GM19397 (cell line): ENCODE results near the gene LRRC25.
"Not testable (repeated sequence)": the region's sequence is repeated elsewhere in the genome, so short reads cannot be mapped to it uniquely, and the experiment has no call there.

Source experiments
- ATAC-seq: cut with Tn5 transposase; IDR thresholded peaks from one replicate; pipeline ENCODE4 v1.9.1; 2021; ENCODE audit warnings: mild to moderate bottlenecking, moderate library complexity; ENCODE audit not compliant: unreplicated experiment

The LRRC25 gene

DNA sequence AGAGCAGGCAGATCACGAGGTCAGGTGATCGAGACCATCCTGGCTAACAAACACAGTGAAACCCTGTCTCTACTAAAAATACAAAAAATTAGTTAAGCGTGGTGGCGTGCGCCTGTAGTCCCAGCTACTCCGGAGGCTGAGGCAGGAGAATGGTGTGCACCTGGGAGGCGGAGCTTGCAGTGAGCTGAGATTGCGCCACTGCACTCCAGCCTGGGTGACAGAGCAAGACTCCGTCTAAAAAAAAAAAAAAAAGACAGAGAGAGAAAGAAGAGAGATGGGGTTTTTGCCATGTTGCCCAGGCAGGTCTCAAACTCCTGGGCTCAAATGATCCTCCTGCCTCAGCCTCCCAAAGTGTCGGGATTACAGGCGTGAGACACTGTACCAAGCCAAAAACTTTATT is 8.3 kb upstream of the LRRC25 start:
- ATAC-seq: not testable (repeated sequence)

DNA sequence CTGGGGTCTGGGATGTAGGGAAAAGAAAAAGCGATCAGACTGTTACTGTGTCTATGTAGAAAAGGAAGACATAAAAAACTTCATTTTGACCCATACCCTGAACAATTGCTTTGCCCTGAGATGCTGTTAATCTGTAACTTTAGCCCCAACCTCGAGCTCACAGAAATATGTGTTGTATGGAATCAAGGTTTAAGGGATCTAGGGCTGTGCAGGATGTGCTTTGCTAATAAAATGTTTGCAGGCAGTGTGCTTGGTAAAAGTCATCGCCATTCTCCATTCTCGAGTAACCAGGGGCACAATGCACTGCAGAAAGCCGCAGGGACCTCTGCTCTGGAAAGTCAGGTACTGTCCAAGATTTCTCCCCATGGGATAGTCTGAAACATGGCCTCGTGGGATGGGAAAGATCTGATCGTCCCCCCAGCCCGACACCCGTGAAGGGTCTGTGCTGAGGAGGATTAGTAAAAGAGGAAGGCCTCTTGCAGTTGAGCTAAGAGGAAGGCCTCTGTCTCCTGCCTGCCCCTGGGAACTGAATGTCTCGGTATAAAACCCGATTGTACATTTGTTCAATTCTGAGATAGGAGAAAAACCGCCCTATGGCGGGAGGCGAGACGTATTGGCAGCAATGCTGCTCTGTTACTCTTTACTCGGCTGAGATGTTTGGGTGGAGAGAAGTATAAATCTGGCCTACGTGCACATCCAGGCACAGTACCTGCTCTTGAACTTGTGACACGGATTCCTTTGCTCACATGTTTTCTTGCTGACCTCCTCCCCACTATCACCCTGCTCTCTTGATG is 5.2 kb upstream of the LRRC25 start:
- not testable (repeated sequence) for ATAC-seq

DNA sequence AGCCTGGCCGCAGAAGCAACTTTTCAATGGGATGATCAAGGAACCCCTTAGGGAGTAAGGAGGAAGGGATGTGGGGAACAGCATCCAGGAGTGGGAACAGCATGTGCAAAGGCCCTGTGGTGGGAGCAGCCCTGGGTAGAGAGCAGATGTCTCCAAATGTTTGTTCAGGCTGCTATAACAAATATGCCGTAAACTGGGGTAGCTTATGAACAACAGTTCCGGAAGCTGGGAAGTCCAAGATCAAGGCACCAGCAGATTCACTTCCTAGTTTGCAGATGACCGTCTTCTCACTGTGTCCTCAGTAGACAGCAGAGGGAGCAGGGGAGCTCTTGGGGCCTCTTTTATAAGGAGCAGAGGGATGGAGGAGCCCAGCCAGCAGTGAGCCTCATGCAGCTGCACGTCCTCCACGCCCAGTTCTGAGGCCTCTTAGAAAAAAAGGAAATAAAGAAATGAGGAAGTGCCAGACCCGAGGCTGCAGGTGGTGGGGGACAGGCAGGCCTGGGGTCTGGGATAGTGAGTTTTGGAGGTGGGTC is 4.2 kb upstream of the LRRC25 start:
- no peak for ATAC-seq

DNA sequence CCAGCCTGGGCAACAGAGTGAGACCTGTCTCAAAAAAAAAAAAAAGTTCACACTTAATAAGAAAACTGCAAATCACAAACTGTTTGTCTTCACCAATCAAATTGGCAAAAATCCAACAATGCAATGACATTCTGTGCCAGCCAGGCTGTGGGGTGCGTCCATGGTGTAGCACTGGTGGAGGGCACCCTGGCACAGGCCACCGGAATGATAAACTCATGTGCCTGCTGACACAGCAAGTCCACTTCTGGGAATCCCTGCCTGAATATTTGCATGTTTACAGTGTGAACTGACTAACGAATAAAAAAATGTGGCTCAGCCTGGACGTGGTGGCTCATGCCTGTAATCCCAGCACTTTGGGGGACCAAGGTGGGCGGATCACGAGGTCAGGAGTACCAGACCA is 1.6 kb upstream of the LRRC25 start:
- ATAC-seq: no peak

DNA sequence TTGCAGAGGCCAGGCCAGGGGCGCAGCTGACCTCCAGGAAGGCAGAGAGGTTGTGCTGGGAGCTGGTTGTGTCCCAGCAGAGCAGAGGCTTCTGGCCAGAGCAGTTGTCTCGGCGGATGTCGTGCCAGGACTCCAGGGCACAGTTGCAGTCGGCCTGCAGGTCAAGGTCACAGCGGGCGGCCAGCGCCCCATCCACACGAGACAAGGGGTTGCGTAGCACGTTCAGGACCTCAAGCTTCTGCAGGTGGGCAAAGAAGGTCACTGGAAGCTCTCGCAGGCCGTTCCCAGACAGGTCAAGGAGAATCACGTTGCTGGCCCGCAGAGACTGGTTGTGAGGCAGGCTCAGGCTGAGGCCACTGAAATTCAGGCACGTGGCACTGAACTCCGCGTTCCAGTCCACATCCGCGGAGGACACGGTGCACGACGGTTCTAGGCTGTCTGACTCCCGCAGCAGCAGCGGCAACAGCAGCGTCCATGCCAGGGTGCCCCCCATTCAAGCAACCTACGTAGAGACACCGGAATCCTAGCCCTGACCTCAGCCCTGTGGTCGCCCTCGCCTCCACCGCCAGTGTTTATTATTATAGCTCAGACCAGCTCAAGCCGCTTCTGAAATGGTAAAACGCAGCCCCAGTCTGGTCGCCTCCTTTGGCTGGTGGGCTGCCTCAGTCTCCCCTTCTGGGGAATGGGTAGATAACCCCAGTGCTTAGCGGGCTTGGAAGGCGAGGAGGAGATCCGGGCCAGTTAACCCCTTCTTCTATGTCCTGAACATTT is 766 bp downstream of the LRRC25 start:
- no peak for ATAC-seq

DNA sequence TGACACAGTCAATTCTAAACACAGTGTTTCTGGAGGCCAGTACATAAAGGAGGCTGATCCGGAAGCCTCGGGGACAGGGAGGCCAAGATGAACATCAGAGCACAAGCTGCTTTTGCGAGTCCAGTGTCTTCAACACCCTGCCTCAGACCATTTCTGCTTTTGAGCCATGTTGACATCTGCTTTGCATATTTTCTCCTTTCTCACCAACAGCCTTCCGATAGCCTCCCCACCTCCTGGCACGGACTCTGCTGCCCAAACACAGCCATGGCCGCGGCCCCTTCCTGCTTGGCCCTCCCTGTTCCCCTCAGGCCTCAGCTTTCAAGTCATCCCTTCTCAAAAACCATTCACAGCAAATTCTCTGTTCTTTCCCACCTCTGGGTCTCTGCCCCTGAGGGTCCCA is 3.6 kb downstream of the LRRC25 start:
- no peak for ATAC-seq

DNA sequence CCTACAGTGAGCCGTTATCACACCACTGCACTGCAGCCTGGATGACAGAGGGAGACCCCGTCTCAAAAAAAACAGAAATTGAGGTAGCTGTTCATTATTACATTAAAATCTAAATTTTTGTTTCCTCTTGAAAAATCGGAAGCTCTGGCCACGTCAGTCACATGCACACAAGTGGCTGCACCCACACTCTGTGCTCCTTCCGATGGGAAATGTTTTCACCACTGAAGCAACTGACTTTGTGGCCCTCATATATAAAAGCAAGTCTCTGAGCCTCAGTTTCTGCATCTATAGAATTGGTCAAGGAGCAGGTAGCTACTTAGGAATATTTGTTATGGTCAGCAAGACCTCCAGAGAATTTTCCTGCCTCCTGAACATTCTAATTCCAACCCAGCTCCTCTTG is 4.5 kb downstream of the LRRC25 start:
- ATAC-seq: no peak

DNA sequence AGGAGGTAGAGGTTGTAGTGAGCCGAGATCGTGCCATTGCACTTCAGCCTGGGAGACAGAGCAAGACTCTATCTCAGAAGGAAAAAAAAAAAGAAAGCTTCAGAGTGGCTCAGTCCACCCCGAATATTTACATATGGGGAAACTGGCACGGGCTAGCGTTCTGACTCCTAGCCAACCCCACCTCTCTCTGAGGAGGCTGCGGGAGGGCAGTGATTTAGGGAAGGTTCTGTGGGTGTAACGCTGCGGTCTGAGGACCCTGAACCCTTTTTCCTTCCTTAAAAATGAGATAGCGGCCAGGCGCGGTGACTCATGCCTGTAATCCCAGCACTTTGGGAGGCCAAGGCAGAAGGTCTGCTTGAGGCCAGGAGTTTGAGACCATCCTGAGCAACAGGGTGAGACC is 5.0 kb downstream of the LRRC25 start:
- ATAC-seq: no peak

DNA sequence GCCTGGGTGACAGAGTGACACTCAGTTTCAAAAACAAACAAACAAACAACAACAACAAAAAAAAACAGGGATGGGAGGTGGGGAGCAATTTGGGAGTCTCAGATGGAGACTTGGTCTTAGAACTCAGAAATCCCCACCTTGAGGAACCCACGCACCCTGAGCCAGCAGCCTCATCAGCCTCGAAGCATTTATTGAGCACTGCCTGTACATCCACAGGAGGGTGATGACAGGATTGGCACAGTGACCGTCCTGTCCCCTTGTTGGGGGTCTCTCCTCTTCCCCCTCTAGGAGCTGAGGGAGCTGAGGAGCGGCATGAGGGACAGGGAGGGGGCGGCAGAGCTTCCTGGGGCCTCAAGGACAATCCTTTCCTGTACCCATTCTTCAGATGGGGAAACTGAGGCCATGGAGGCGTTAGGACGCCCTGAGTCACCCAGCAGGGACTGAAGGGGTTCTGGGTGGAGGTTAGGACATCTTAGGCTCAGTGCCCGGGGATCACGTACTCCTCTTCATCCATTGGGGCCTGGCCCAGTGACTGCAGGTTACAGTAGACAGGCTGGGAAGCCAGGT is 5.8 kb downstream of the LRRC25 start:
- ATAC-seq: no peak

DNA sequence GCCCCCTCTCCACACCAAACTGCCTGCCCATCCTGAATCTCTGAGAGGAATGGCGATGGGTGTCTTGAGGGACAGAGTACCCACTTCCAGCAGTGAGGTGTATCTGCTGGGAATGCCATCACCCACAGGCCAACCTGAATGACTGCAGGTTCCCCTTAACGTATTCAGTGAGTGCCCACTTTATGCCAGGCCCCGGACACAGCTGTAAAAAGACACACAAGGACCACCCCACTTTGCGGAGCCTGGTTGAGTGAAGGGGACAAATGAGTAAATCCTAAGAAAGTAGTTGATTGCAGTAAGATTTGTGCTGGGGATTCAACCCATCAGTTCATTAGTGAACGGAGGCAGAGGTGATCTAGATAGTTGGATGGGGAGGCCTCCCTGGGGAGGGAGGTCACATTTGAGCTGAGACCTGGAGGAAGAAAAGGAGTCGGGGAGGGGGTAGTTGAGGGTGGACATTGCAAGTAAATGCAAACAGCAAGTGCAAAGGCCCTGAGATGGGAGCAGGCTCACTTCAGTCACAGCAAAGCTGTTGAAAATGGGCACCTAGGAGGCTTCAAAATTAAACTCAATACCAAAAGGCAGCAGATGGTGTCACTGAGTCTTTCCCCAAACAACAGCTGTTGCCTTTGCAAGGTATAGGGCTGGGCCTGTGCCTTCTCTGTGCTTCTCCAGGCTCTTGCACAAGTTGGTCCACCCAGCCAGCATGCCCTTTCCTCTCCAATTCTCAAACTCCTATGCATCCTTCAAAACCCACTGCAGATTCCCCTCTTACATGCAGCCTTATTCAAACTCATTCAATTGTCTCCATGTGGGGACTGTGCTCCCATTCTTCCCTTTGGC is 7.1 kb downstream of the LRRC25 start:
- ATAC-seq: no peak

DNA sequence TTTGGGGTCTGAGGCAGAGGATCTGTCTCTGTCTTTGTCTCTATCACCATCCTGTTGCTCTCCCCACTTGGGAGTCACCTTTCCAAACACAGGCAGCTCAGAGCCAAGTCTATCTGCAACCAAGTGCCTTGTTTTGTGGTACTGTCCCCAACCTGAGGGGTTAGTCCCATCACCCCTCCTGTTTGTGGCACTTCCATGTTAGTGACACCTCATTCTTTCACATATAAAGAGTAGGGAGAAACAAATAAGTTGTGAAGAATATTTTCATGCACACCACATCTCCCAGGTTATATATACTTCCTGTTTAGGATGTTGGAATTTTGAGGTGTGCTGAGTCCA is 7.7 kb downstream of the LRRC25 start:
- ATAC-seq: no peak

DNA sequence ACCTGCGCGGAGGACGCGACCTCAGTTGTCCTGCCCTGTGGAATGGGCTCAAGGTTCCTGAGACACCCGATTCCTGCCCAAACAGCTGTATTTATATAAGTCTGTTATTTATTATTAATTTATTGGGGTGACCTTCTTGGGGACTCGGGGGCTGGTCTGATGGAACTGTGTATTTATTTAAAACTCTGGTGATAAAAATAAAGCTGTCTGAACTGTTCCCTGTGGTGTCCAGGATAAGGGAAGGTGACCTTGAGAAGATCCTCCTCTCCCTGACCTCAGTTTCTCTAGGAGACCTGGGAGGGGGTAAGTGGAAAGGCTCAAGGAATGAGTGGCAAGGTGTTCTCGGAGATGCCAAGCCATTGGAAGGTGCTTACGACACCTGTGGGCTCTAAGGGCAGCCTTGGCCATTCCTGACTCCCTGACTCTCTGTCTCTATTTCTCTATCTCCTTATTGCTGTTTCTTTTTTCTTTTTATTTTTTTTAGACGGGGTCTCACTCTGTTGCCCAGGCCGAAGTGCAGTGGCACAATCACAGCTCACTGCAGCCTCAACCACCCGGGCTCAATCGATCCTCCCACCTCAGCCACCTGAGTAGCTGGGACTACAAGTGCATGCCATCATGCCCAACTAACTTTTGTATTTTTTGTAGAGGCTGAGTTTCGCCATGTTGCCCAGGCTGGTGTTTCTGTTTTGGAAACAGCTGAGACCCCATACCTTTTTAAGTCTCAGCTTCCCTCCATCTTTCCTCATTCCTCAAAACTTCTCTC is 8.3 kb downstream of the LRRC25 start:
- no peak for ATAC-seq

DNA sequence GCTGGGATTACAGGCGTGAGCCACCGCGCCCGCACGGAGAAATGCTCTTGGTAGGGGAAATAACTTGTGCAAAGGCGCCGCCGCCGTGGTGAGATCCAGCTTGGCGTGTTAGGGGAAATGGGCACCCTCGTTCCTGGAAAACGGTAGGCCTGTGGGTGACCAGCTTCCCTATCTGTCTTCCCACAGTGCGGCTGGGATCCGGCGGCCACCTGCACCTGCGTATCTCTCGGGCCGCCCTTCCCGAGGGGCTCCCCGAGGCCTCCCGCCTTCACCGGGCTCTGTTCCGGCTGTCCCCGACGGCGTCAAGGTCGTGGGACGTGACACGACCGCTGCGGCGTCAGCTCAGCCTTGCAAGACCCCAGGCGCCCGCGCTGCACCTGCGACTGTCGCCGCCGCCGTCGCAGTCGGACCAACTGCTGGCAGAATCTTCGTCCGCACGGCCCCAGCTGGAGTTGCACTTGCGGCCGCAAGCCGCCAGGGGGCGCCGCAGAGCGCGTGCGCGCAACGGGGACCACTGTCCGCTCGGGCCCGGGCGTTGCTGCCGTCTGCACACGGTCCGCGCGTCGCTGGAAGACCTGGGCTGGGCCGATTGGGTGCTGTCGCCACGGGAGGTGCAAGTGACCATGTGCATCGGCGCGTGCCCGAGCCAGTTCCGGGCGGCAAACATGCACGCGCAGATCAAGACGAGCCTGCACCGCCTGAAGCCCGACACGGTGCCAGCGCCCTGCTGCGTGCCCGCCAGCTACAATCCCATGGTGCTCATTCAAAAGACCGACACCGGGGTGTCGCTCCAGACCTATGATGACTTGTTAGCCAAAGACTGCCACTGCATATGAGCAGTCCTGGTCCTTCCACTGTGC is 9.1 kb downstream of the LRRC25 start:
- ATAC-seq: peak; percentile 81

DNA sequence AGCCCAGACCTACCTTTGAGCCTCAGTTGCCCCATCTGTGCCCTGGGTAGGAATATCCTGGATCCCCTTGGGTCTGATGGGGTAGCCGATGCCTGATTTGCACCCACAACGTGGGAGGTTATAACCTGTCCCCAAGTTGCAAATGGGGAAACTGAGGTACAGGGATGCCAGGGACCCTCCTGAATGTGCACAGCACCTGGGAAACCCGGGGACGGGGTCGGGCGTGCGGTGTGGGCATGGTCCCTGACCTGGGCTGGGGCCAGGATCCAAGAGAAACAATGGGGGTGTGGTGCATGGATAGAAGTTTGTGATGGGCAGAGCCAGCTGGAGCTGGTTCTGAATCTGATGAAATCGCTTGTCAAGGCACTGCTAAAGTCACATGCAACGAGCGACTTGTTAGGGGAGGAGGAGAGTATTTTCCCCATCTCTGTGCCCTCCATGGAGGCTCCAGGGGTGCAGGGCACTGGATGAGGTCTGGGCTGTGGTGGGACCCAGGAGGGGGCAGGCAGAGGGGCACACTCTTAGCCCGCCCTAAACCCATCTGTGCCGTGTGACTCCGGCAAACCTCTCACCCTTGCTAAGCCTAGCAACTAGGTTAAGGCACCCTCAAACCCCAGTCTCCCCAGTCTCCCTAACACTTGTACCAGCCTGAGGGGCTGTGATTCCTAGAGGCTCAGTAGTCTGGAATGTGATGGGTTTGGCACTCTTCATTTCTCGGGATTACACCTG is 10.7 kb downstream of the LRRC25 start:
- ATAC-seq: no peak

DNA sequence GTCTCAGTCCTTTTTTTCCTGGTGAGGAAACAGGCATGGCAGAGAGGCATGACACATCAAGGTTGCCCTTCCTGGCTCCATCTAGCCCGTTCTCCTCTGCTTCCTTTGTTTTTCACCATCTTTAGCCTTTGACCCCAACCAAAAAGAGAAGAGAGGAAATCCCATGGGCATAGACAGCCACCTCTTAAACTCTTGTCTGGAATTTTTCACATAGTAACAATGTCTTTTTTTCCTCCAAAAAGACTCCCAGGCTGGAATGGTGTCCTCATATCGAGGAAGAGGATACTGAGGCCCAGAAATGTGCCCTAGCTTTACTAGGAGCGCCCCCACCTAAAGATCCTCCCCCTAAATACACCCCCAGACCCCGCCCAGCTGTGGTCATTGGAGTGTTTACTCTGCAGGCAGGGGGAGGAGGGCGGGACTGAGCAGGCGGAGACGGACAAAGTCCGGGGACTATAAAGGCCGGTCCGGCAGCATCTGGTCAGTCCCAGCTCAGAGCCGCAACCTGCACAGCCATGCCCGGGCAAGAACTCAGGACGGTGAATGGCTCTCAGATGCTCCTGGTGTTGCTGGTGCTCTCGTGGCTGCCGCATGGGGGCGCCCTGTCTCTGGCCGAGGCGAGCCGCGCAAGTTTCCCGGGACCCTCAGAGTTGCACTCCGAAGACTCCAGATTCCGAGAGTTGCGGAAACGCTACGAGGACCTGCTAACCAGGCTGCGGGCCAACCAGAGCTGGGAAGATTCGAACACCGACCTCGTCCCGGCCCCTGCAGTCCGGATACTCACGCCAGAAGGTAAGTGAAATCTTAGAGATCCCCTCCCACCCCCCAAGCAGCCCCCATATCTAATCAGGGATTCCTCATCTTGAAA is 11.5 kb downstream of the LRRC25 start, which contains the start of gene GDF15:
Gene GDF15 (plus strand): TSS at position 484 of the 868 bp plus-strand sequence. CDS start 32 bp downstream, at position 516.
- ATAC-seq: no peak

DNA sequence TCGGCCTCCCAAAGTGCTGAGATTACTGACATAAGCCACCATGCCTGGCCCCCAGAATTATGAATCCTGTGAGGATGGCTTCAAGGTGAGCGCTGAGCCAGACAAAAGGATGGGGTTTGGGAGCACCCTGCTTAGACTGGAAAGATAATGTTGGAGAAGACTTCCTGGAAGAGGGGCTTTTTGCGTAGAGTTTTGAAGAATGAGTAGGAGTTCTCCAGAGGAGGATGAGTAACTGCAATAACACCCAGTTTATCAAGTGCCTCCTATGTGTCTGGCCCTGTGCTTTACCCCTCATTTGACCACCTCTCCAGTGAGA is 12.1 kb downstream of the LRRC25 start:
- ATAC-seq: no peak

DNA sequence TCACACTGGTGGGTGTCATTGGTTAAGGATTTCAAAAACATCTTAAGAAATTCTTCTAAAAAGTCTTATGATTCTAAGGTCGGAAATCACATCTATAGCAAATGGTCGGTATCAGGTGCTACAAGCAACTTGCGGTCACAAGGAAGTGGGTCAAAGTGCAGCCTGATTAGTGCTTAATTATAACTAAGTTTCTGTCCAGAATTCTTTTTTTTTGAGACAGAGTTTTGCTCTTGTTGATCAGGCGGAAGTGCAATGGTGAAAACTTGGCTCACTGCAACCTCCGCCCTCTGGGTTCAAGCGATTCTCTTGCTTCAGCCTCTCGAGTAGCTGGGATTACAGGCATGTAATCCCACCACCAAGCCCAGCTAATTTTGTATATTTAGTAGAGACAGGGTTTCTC is 12.6 kb downstream of the LRRC25 start:
- ATAC-seq: no peak

DNA sequence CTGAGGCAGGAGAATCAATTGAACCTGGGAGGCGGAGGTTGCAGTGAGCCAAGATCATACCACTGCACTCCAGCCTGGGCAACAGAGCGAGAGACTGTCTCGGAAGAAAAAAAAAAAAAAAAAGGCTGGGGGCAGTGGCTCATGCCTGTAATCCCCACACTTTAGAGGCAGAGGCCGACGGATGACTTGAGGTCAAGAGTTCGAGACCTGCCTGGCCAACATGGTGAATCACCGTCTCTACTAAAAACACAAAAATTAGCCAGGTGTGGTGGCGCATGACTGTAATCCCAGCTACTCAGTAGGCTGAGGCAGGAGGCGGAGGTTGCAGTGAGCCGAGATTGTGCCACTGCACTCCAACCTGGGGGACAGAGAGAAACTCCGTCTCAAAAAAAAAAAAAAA is 13.8 kb downstream of the LRRC25 start:
- ATAC-seq: not testable (repeated sequence)
